NCI-H345 treated with DMSO at 0.1 percent for 48 hours (cell line): Measurements from ENCODE around the gene LAMA5.

Experiments
- DNase-seq: peaks from one replicate; lab custom pipeline; 2025; ENCODE audit not compliant: unreplicated experiment; lab: John Stamatoyannopoulos, UW

Gene LAMA5

DNA sequence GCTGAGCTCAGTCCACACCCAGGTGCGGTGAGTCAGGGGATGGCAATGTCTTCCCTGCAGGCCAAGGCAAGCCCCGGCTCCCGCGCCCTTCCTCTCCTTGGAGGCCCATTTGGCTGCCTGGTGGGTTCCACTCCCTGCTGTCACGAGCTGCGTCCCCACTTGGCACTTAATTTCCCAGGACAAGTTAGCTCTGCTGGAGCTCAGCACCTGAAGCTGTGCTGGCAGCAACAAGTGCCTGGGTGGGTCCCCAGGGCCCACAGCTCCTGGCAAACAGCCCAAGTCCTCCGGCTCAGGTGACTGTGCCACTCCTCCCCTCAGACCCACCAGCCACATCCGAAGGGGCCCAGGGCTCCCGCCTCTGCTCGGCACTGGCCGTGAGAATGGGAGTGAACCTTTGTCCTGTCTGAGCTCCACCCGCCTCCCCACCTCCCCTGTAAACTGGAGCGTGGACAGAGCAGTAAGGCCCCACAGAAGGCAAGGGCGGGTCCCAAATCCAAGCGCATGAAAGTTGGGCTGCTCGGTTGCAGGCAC is 16.9 kb downstream of the LAMA5 start:
- peak; percentile 98 for DNase-seq

DNA sequence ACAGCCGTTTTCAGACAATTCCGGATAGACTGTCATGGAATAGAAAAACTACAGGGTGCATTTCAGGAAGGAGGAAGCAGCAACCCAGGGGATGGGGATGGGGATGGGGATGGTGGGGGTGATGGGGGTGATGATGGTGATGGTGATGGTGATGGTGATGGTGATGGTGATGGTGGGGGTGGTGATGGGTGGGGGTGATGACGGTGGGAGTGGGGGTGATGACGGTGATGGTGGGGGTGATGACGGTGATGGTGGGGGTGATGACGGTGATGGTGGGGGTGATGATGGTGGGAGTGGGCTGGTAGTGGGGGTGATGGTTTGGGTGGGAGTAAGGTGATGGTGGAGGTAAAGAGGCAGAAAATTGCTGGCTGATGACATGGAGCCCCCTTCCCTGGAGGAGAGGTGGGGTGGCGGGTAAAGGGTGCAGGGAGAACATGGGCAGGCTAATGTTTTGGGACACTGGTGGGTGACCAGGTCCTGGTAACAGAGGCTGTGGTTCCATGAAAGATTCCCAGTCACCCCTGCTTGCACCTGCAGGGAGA is 17.5 kb downstream of the LAMA5 start:
- DNase-seq, result no peak

DNA sequence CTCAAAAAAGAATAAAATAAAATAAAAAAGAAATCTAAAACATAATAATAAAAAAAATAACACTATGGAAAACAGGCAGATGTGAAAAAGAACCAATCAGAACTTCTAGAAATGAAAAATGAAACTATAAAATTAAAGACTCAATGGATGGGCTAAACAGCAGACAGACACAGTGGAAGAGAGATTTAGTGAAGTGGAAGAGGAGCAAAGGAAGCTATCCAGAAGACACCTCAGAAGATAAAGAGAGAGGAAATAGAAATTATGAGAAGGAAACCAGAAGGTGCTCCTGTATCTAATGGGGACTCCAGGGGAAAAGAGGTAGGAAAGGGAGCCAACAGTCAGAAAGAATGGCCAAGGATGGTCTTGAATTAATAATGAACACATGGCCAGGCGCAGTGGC is 18.5 kb downstream of the LAMA5 start:
- no peak for DNase-seq

DNA sequence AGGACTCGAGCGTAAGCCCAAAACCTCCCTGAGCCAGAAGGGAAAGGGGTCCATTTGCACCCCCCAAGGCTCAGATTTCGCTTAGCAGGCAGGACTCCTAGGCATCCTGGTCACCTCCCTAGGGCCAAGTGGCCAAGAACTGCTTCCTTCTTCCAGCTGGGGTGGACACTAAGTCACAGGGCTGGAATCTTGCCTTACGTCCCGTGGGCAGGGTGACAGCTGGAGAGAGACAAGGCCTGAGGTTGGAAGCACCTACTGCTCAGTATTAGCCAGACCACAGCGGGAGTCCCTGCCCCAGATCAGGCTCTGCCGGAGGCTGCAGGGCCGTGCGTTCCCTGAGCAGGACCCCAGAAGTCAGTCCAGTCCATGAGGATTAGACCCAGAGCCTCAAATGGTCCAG is 19.7 kb downstream of the LAMA5 start:
- no peak for DNase-seq

DNA sequence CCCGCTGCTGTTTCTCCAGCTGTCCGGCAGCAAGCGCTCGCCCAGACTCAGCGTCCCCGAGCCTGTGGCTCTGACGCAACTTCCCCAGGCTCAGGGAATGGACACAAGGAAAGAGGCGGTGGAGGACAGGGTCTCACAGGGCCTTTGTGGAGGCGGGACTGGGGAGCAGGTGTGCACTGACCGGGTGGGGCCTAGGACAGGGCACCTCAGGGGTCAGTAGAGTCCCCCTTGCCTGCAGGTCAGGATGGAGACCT is 20.0 kb downstream of the LAMA5 start:
- DNase-seq, result no peak

DNA sequence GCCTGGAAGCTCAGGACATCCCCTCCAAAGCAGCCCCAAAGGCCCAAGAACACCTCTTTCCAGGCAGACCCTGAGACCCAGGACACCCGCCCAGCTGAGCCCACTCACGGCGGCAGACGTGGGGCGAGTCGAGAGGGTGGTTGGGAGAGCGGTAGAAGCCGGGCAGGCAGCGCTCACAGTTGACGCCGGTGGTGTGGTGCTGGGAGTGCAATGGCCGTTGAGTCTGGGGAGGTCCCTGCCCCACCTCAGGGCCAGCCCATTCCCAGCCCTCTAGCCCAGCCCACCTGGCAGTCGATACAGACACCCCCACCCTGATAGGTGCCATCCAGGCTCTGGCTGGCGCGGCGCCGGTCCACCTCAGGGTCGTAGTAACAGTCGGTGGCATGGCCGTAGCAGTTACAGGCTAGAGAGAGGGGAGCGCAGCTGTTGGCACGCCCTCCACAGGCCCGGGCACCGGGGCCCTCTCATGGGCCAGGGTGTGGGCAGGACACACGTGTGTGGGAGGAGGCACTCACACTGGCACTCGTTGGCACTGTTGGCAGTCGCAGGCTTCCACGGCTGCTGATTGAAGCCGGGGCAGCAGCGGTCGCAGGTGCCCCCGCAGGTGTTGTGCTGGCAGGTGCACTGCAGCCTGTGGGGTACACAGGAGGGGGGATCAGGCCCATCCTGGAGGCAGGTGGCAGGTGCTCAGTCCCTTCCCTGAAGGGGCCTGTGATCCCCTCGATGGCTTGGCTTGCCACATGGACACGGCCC is 20.5 kb downstream of the LAMA5 start:
- peak; percentile 48 for DNase-seq

DNA sequence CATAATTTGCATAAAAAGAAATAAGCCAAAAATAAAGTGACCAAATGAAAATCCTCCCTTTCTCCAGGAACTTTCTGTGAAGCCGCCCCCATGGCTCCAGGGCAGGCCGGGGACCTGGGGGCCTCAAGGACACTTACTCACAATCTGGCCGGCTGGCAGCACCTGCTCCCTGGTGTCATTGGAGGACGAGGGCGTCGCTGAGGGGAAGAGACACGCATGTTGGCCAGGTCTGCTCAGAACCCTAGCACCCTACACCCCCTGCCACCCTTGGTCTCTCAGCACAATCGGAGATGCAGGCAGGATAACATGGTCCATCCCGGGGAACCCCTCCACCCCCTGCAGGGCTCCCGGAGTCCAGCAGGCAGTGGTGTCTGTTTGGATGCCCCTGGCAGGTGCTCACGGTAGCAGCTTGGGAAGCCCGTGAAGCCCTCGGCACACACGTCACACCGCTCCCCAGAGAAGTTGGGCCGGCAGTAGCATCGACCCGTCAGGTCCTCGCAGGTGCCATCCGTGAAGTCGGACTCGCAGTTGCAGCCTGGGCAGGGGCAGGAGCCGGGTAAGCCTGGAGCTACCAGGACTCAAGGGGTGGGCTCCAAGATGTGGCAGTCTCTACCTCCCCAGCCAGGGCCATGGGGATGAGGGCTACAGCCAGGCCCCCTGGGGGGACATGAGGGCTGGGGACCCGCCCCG is 21.3 kb downstream of the LAMA5 start:
- no peak for DNase-seq

DNA sequence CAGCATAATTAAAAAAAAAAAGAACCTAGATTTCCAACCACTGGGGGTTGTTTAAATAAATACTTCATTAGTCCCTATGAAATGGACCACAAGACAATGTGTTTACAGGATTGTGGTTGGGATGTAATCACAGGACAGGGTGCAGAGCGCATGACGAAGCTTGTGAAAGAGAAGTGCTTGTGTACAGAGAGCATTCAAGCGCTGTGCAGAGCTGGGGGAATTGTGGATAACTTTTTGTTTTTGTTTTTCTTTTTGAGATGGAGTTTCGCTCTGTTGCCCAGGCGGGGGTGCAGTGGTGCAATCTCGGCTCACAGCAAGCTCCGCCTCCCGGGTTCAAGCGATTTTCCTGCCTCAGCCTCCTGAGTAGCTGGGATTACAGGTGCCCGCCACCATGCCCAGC is 22.3 kb downstream of the LAMA5 start:
- no peak for DNase-seq

DNA sequence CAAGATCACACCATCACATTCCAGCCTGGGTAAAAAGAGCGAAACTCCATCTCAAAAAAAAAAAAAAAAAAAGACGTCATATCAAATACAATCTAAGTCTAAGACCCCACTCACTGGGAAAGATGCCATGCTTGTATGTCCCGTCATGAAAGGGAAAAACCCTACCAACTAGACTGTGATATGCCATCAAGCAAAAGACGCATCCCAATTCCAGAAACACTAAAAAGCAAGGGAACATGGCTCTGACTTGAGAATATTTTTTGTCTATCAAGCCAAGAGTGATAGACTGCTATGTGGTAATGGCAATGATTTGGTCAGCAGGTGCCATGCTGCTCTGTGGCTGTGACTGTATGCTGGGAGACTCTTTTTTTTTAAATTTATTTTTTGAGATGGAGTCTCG is 23.0 kb downstream of the LAMA5 start:
- DNase-seq, result no peak

DNA sequence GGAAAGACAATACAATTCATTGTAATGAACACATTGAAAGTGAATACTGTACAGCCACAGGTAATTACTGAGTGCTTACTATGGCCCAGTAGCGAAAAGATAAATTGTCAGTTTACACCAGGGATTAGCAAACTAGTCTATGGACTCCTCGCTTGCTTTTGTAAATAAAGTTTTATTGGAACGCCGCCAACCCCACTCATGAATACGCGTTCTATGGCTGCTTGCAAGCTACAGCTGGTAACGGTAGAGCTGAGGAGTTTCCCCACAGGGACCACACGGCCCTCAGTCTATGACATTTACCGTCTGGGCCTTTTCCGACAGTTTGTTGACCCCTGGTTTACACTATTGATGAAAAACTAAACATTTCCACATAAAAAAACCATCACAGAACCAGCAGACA is 24.2 kb downstream of the LAMA5 start:
- DNase-seq, result peak; percentile 86

DNA sequence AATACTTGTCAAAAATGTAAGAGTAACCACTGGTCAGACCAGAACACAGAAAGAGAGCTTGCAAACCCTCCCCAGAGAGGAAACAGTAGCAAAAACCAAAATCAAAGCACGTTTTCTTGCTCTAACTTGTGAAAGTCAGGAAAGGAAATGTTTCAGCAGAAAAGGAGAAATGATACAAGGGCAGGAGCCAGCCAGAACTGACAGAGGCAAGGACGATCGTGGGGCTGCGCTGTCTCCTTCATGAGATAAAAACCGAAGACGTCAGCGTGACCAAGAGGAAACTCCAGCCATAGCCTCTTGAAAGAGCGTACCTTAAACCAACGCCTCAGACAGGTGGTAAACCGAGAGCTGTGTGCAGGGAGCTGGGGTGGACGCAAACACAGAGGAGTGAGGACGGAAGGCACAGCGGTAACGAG is 27.5 kb downstream of the LAMA5 start:
- no peak for DNase-seq

DNA sequence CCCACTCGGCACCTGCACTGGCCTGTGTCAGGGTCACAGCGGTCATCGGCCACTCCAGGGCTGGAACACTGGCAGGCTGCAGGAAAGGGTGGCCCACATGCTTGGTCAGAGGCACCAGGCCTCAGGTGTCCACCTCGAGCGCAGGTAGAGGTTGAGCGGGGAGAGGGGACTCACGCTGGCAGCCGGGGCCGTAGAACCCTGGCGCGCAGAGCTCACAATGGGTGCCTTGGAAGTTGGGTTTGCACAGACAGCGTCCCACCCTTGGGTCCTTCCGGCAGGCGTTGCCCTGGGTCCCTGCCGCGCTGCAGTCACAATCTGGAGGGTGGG is 28.9 kb downstream of the LAMA5 start:
- DNase-seq, result no peak

DNA sequence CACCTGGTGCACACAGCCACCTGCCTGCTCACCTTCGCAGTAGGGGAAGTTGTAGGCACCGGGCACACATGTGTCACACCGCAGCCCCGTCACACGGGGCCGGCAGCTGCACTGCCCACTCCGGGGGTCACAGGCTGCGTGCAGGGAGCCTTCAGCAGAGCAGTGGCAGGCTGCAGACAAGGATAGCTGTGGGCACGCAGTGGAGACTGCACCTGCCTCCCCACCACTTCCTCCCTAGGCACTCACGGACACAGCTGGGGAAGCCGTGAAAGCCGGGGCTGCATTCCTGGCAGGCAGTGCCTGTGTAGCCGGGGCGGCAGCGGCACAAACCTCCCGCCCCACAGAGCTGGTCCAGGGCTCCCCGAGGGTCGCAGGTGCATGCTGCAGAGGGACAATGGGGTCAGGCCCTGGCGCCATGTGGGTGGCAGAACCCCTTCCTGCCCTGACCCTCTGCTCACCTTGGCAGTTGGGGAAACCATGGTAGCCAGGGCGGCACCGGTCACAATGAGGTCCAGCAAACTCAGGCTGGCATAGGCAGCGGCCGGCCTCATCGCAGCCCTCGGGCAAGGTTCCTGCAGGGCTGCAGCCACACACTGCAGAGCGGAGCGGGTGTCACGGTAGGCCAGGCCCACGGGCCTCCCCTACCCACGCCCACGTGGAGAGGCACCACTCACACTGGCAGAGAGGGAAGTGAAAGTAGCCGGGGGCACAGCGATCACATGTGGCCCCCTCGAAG is 29.4 kb downstream of the LAMA5 start:
- no peak for DNase-seq

DNA sequence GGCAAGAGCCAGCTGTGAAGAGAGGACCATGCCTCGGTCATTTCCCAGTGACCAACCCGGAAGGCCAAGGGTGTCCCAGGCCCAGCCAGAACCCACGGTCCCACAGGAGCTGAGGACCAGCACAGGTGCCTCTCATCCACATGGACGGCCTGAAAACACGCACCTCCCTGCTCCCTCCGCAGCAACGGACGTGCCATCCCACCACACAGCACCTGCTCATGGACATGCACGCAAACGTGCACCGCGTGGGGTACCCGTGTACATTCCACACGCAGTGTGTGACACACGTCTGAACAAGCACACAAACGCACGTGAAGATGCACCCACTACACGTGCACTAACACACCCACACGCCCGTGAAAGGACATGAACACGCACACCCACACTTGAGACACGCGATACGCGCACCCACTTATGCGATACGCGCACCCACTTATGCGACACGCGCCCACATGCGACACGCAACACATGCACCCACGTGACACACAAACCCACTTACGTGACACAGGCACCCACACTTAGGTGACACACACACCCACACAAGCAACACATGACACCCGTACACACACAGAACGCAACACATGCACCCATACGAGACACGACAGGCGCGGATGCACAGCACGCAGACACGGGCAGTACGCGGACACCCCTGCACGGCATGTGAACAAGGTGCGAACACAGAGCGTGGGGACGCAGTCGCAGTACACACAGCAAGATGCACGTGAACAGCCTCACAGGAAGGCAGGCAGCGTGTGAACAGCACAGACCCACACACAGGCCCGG is 30.1 kb downstream of the LAMA5 start:
- no peak for DNase-seq

DNA sequence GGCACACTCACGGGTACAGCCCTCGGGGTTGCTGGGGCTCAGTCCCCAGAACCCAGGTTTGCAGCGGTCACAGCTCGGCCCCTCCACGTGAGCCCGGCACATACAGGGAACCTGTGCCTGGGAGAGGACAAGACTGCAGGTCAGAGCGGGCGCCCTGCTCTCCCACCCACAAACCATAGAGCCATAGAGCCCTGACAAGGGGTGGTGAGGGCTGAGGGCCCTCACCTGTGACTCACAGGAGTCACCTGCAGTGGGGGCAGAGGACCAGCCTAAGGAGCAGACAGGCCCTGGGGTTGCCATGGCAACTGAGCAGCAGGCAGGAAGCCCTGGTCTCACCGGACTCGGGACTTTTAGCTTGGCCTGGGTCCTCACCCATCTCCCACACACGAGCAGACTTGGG is 30.8 kb downstream of the LAMA5 start:
- no peak for DNase-seq

DNA sequence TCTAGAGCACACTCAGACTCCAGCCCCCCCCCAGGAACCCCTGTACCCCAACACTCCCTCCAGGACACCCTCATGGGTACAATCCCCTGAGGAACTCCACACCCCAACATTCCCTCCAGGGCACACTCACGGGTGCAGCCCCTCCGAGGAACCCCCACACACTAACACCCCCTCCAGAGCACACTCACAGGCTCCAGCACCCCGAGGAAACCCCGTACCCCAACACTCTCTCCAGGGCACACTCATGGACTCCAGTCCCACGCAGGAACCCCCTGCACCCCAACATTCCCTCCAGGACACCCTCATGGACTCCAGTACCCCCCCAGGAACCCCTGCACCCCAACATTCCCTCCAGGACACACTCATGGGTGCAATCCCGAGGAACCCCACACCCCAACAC is 31.6 kb downstream of the LAMA5 start:
- DNase-seq, result no peak

DNA sequence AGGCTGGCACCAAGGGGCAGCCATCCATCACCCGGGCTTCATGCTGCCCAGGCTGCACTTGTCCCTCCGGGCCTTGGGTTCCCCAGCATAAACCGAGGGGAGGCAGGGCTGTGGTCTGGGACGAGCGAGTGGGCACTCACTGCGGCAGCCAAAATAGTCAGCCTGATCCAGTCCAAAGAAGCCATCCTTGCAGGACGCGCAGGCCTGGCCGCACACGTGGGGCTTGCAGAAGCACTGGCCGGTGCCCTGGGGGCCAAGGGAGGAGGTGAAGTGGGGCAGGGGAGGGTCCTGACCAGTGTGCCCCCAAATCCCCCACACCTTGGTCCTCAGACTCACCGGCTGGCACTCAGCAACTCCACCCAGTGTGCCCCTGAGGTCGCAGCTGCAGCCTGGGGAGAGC is 32.2 kb downstream of the LAMA5 start:
- DNase-seq, result no peak

DNA sequence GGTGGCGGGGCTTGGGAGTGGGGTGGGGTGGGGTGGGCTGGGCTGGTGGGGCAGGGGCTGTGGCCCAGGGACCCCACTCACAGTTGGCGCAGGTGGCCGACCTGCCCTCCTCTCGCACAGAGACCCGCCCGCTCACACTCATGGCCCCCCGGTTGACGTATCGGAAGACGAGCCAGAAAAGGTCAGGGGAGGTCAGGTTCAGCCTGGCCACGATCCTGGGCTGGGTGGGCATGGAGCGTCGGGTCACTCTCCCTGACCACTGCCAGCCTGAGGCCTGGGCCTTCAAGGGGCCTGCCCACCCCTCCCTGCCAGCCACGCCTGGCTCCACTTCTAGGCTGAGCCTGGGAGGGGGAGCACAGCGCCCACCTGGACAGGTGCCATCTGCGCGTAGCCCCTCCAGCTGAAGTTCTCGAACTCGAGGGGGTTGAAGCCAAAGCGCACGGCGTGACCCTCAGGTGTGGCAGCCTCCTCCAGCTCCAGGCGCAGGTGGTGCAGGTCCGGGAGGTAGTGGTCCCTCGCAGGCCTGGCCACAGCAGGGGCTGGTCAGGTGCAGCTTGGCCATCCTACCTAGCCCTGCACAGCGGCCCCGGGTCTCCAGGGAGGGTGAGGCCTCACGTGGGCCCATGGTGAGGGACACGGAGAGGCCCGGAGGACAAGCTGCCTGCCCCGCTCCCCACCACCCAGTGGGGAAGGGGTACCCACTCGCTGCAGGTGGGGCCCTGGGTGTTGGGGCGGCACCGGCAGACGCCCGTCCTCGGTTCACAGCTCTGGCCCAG is 33.1 kb downstream of the LAMA5 start:
- DNase-seq, result no peak

DNA sequence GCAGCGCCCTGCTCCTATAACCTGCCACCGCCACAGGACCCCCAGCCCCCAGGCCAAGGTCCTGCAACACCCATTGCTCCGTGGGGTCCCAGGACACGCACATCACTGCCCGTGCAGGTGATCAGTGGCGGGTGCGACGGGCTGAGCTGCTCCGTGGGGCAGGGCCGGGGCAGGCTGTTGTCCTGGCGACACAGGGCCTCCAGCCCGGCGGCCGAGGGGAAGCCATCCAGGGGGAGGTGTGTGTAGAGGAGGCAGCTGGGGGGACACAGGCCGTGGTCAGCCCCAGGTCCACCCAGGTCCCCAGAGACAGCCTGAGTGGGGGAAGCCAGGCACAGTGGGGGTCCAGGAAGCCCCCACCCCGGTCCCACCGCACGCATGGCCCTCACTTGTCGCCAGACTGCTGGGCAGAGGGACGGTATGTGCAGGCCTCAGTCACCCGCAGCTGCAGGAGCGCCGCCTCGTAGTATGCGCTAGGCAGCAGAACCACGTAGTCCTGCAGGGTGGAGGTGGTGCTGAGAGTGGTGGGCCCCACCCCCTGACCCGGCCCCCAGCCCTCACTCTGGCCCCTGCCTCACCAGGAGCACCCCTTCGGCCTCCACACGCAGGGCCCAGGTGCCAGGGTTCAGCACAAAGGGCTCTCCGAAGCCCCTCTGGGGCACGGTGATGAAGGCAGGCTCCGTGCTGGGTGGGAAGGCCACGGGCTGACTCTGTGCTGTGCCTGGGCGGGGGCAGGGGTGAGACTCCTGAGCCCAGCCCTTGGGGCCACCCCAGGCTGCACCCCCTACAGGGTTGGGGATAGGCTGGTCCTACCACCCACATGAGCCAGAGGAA is 33.9 kb downstream of the LAMA5 start:
- no peak for DNase-seq

DNA sequence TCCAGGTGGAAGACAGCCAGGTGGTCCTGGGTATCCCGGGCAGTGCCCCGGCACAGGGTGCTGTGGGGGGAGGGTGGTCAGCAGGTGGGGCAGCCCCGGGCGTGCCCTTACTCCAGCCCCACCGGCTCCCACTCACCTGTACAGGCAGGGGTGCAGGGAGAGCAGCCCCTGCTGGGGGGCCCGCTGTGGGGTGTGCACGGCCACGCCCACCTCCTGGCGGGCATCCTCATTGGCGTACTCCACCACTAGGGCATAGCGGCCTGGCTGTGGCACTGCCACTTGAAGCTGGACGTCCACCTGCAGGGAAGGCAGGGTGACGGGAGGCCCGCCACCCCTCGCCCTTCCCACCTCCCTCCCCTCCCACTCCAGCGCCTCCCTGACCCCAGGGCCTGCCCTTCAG is 34.7 kb downstream of the LAMA5 start:
- DNase-seq, result no peak
